ENCODE measurements around the gene PCNA.

GRCh38 chr20:5116875-5117274 is 2.9 kb downstream of the PCNA start:
- TF ChIP-seq CTCF (IDR thresholded peaks at IDR 0.05; ENCODE audit: low read depth, low read length, poor library complexity, severe bottlenecking) (no peak), EZH2phosphoT487 (IDR thresholded peaks at IDR 0.05; ENCODE audit: borderline replicate concordance, low read length) (no peak)

Measured in DOHH2 (cell line).